CD14-positive monocyte (primary cell): Measurements from ENCODE around the gene MDP1. TPM values are rescaled to one million over a fixed set of nuclear protein-coding genes. Genes with fewer than 3 reads are reported as not detected.

Experiments
- DNase-seq, 3 donors: peaks; one replicate each; pipeline ENCODE4 v3.0.0-alpha.2; 2011 to 2022
- H2AFZ ChIP-seq: 2 replicates; pipeline ENCODE4 v1.6.0; 2012; ENCODE audit warnings: mild to moderate bottlenecking, low read depth, low read length, inconsistent platforms; ENCODE audit not compliant: insufficient read depth, poor library complexity, severe bottlenecking
- H3K27ac ChIP-seq, 2 donors: 1 replicate in 1 of 2; 2 replicates in 1 of 2; pipeline ENCODE4 v1.5.1; 2012 to 2013; ENCODE audit warnings: low read length in 2 of 2, control low read depth in 1 of 2, inconsistent platforms in 1 of 2, low read depth in 1 of 2, mild to moderate bottlenecking in 1 of 2
- H3K27me3 ChIP-seq, 2 donors: one replicate each; pipeline versions ENCODE4 v1.6.0 to v1.6.1; 2011 to 2013; ENCODE audit warnings: low read length in 2 of 2; ENCODE audit not compliant: control insufficient read depth in 2 of 2, insufficient read depth in 2 of 2
- H3K36me3 ChIP-seq, 2 donors: replicated peaks in 1 of 2; 1 replicate in 1 of 2; 2 replicates in 1 of 2; pipeline versions ENCODE4 v1.5.1 to v1.6.1; 2012 to 2013; ENCODE audit warnings: low read length in 2 of 2, control low read depth in 1 of 2, inconsistent platforms in 1 of 2, mild to moderate bottlenecking in 1 of 2; ENCODE audit not compliant: insufficient read depth in 2 of 2, control insufficient read depth in 1 of 2
- H3K4me1 ChIP-seq, 2 donors: 1 replicate in 1 of 2; 2 replicates in 1 of 2; pipeline versions ENCODE4 v1.5.1 to v1.6.1; 2012 to 2013; ENCODE audit warnings: low read length in 2 of 2, control low read depth in 1 of 2, inconsistent platforms in 1 of 2, mild to moderate bottlenecking in 1 of 2, moderate library complexity in 1 of 2; ENCODE audit not compliant: insufficient read depth in 2 of 2, control insufficient read depth in 1 of 2
- H3K4me2 ChIP-seq: replicated peaks from 2 replicates; pipeline ENCODE3; 2012; ENCODE audit warnings: low read length, moderate library complexity, mild to moderate bottlenecking; ENCODE audit not compliant: poor library complexity, severe bottlenecking; ENCODE audit errors: extremely low read depth
- H3K4me3 ChIP-seq, 3 experiments: fragments of 200-600 bp in 1 of 3; sonication (generic) in 1 of 3; replicated peaks in 1 of 3; 1 replicate in 2 of 3; 2 replicates in 1 of 3; pipeline ENCODE4 v1.5.1; 2011 to 2013; ENCODE audit warnings: low read length in 3 of 3, mild to moderate bottlenecking in 3 of 3, control low read depth in 2 of 3, low read depth in 2 of 3, inconsistent platforms in 1 of 3, moderate library complexity in 1 of 3
- H3K79me2 ChIP-seq: 2 replicates; pipeline ENCODE4 v1.6.0; 2012; ENCODE audit warnings: mild to moderate bottlenecking, control low read depth, inconsistent platforms, low read length, moderate library complexity; ENCODE audit not compliant: insufficient read depth
- H3K9ac ChIP-seq: 2 replicates; pipeline ENCODE4 v1.6.0; 2017; ENCODE audit warnings: low read length, mild to moderate bottlenecking; ENCODE audit not compliant: insufficient read depth, poor library complexity, severe bottlenecking
- H3K9me3 ChIP-seq, 2 donors: replicated peaks in 1 of 2; 1 replicate in 1 of 2; 2 replicates in 1 of 2; pipeline versions ENCODE4 v1.5.1 to v1.6.1; 2012 to 2013; ENCODE audit warnings: low read length in 2 of 2, control low read depth in 1 of 2; ENCODE audit not compliant: control insufficient read depth in 1 of 2, insufficient read depth in 1 of 2
- H4K20me1 ChIP-seq: 2 replicates; pipeline ENCODE4 v1.6.0; 2012; ENCODE audit warnings: mild to moderate bottlenecking, low read length, control low read depth, moderate library complexity; ENCODE audit not compliant: insufficient read depth
- H3K27ac Mint-ChIP-seq, 7 donors: one replicate each; pipeline ENCODE4 v1.8.0; 2020; ENCODE audit warnings: mild to moderate bottlenecking in 7 of 7, mixed read lengths in 7 of 7, moderate library complexity in 6 of 7, inconsistent platforms in 2 of 7
- H3K27me3 Mint-ChIP-seq, 3 donors: one replicate each; pipeline ENCODE4 v1.8.0; 2021 to 2022; ENCODE audit warnings: low read depth in 3 of 3, mild to moderate bottlenecking in 3 of 3, mixed read lengths in 3 of 3, moderate library complexity in 3 of 3, inconsistent platforms in 1 of 3
- H3K36me3 Mint-ChIP-seq, 2 donors: one replicate each; pipeline ENCODE4 v1.8.0; 2020; ENCODE audit warnings: mixed read lengths in 2 of 2, inconsistent platforms in 1 of 2, mild to moderate bottlenecking in 1 of 2
- H3K4me1 Mint-ChIP-seq: one replicate; pipeline ENCODE4 v1.8.0; 2020; ENCODE audit warnings: mild to moderate bottlenecking, mixed read lengths
- H3K4me3 Mint-ChIP-seq, 2 donors: one replicate each; pipeline ENCODE4 v1.8.0; 2020; ENCODE audit warnings: mild to moderate bottlenecking in 2 of 2, mixed read lengths in 2 of 2, moderate library complexity in 1 of 2
- H3K9me3 Mint-ChIP-seq, 7 donors: one replicate each; pipeline ENCODE4 v1.8.0; 2020 to 2022; ENCODE audit warnings: mixed read lengths in 7 of 7, mild to moderate bottlenecking in 6 of 7, moderate library complexity in 6 of 7, inconsistent platforms in 2 of 7
- WGBS: methylation state at CpG from one replicate; pipeline ENCODE4 v1.1.5; 2013; ENCODE audit warnings: missing lambda C conversion rate; ENCODE audit not compliant: insufficient coverage; 5-methylcytosine and 5-hydroxymethylcytosine counted together
- intact Hi-C, 2 donors: fragments of 100-400 bp; cut with micrococcal nuclease; formaldehyde crosslinking; loops; one replicate each; pipeline versions ENCODE4 v1.15.0 to v1.15.1; 2023
- polyA plus RNA-seq, 3 donors: library from polyadenylated mRNA; depleted of rRNA in 1 of 3; unstranded in 2 of 3; stranded (reverse) in 1 of 3; fragments of 300-500 nt in 2 of 3; fragments of >200 nt in 1 of 3; fragmentation: Illumina TruSeq in 2 of 3; gene quantifications; 1 replicate in 2 of 3; 2 replicates in 1 of 3; pipeline ENCODE4 v1.2.3, GENCODE V29; 2012 to 2021
- TF ChIP-seq, protein P1 (sequence below): fragments of 200-600 bp; IDR thresholded peaks from one replicate; pipeline ENCODE4 v1.8.0; 2022; ENCODE audit warnings: antibody characterized with exemption, mild to moderate bottlenecking

The MDP1 gene
- polyA plus RNA-seq, 3 donors, result 17.5 to 49.6 (median 37.5) TPM

DNA sequence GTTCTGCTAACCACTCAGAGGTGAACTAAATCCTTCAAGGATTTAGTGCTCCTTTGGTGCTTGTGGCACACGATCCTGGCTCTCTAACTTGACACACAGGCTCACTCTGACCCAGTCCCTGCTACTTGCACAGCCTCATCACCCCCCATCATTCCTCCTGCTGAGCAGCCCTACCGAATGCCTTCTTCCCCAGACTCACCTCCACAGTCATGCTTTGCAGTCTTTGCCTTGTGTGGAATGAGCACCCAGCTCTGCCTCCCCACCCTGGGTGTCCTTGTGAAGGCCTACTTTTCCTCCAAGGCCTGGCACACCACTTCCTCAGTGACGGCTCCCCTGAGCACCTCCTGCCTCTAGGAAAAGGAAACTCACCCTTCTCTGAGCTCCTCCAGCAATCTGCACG, 34.5 kb upstream of the MDP1 start:
- Mint-ChIP-seq H3K9me3 (no peaks in the 10 kb centered on the region), H3K4me3 (no peak overlapping the region), H3K36me3 (peaks cover 52 to 57% of the 10 kb centered on the region in 2 donors), H3K4me1 (peaks cover 20% of the 10 kb centered on the region), H3K27ac (peak overlapping the region in 2 of 7 donors; percentile 39 to 55), H3K27me3 (peaks cover 0 to 2% (median 0%) of the 10 kb centered on the region in 3 donors)
- TF ChIP-seq, protein P1, sequence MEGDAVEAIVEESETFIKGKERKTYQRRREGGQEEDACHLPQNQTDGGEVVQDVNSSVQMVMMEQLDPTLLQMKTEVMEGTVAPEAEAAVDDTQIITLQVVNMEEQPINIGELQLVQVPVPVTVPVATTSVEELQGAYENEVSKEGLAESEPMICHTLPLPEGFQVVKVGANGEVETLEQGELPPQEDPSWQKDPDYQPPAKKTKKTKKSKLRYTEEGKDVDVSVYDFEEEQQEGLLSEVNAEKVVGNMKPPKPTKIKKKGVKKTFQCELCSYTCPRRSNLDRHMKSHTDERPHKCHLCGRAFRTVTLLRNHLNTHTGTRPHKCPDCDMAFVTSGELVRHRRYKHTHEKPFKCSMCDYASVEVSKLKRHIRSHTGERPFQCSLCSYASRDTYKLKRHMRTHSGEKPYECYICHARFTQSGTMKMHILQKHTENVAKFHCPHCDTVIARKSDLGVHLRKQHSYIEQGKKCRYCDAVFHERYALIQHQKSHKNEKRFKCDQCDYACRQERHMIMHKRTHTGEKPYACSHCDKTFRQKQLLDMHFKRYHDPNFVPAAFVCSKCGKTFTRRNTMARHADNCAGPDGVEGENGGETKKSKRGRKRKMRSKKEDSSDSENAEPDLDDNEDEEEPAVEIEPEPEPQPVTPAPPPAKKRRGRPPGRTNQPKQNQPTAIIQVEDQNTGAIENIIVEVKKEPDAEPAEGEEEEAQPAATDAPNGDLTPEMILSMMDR, result no peak
- Histone ChIP-seq H3K36me3 (peaks cover 33 to 64% of the 10 kb centered on the region in 2 donors), H3K9me3 (no peaks in the 10 kb centered on the region), H3K9ac (no peak overlapping the region), H3K4me3 (no peak overlapping the region), H4K20me1 (no peaks in the 10 kb centered on the region), H3K4me2 (no peak overlapping the region), H3K27ac (peak overlapping the region in 1 of 2 donors; percentile 53), H3K27me3 (no peaks in the 10 kb centered on the region), H3K4me1 (peaks cover 6 to 22% of the 10 kb centered on the region in 2 donors), H2AFZ (no peak overlapping the region), H3K79me2 (no peaks in the 10 kb centered on the region)
- intact Hi-C loops, result no loop called here
- WGBS, result 74% methylated on average over 4 of the region's 4 CpGs
- no peak for DNase-seq

DNA sequence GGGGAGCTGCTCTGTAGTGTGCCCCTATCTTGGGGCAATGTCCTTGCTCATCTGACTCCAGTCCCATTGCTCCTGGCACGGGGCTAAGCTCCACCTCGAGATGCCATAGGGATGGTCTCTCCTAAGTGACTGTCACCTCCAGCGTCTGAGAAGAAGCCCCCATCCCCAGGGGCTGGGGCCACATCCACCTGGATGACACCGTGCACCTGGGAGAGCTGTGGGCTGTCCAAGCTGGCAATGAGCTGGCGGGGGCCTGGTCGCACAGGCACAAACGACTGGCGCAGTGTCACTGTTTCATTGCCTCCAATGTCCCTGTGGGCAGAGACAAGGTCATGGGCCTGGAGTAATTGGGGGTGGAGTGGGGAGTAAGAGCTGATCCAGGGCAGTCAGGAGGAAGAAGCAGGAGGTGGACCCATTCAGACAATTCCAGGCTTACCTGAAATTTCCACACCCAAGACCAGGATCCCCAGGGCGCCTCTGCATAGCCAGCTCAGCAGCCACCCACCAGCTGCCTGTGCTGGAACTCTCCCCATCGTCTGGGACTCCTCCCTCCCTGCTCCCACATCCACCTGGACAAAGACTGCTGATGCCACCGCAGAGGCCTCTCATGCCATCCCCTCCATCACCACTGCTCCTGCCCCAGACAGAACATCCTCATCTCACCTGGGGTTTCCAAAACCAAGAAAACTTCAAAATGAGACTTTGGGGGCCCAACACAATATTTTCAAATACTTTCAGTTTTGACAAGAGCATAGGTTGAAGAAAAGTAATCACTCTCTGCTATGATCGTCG, 33.6 kb upstream of the MDP1 start:
- 84% methylated on average over 8 of the region's 13 CpGs for WGBS
- no peak overlapping the region for H3K27ac ChIP-seq
- no peak overlapping the region for H2AFZ ChIP-seq
- intact Hi-C loops, result loop anchor here in 1 of 2 donors (10.0 kb wide), 1 partner anchor 185 kb away; no protein-coding TSS in a partner anchor
- Mint-ChIP-seq H3K27ac (no peak overlapping the region), H3K9me3 (no peaks in the 10 kb centered on the region), H3K27me3 (peaks cover 0 to 1% (median 0%) of the 10 kb centered on the region in 3 donors), H3K4me3 (no peak overlapping the region), H3K36me3 (peaks cover 43 to 49% of the 10 kb centered on the region in 2 donors), H3K4me1 (peaks cover 25% of the 10 kb centered on the region)
- H3K4me1 ChIP-seq, result peaks cover 6 to 32% of the 10 kb centered on the region in 2 donors
- no peaks in the 10 kb centered on the region for H3K27me3 ChIP-seq
- DNase-seq, result no peak
- no peak overlapping the region for H3K4me2 ChIP-seq
- no peaks in the 10 kb centered on the region for H3K79me2 ChIP-seq
- no peaks in the 10 kb centered on the region for H3K9me3 ChIP-seq
- peaks cover 24 to 55% of the 10 kb centered on the region in 2 donors for H3K36me3 ChIP-seq
- TF ChIP-seq, protein P1, result no peak
- no peaks in the 10 kb centered on the region for H4K20me1 ChIP-seq
- no peak overlapping the region for H3K9ac ChIP-seq
- no peak overlapping the region for H3K4me3 ChIP-seq
